ENCODE data around the gene SPSB1.
A peak's percentile ranks its signal among the peaks of the same experiment; 100 is the strongest.

The SPSB1 gene

DNA sequence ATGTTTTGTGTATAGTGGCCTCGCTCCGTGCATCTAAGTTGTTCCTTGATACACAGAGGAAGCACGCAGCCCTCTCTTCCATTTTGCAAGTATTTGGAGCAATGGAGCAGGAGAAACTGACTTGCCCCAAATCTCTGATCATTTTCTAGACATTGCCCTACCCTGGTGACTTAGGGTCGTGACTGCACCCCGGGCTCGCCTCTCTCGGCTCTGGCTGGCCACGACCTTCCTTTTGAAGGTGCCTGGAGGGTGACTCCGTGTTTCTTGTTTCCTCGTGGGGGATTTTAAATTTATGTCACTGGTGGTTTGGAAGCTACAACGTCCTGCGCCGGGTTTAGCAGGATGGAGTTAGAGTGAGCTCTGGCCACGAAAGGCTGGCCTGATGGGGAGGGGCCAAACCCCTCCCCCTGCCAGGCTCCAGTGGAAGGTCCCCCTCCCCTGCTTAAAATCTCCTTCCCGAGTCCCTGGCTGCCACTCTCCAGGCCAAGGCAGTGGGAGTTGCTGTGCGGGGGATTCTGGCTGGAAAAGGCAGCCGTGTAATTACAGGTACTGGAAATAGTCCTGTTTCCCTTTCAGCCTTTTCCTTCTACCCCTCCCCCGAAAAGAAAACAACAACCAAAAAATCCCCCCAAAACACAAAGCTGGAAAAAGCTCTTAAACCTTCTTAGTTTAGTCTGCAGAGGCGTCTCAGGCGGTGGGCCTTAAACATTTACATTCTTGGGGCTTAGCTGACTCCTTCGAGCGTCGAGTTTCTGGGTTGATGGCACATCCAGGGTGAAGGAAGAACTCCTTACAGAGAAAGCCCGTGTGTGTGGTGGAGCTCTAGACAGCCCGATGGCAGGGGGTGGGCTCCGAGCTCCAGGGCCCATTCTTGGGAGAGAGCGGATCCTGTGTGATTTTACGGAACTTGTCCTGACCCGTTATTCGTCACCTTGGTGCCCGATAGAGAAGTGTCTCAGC lies 28.1 kb downstream of the SPSB1 start:
- DNase-seq = peak; percentile 58

DNA sequence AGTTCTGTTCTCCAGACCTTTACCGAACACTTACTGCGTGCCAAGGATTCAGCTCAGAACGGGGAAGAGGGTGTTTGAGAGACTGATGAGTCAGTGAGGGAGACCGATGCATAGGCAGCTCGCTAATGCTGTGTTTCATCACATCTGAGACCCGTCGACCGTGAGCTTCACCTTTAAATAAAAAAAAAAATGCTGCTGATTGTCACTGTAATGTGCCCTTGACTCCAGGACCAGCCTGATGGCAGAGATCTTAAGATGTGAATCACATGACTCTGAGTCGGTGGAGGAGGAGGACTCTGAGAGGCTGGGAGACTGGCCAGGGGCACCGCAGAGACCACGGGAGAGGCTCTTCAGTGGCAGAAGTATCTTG lies 28.8 kb downstream of the SPSB1 start:
- peak; percentile 47 for DNase-seq

DNA sequence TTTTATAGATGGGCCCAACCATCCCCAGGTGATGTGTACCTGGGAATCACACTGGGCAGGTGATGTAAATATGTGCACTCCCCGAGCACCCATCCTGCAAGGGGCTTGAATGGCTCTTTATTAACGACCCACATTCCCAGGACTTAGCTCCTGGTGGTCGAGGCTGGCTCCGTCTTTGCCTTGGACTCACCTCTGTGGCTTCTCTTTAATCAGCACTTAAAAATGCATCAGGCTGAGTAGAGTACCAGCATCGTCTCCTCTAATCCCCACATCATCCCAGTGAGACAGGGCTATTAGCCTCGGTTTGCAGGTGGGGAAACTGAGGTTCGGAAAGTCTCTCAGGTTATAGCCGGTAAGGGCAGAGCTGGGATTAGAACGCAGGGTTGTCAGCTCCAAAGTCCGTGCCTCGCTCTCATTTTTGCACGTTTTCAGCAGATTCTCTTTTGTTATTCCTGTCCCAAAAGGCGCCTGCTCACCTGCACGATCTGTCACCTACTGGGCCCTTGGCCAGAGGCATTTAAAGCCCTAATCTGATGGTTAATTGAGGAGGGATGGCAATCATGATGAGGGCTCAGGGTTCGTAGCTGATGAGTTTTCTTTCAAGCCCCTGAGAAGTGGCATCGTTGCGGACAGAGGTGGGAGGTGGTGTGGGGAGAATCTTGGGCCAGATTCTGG lies 29.4 kb downstream of the SPSB1 start:
- no peak for DNase-seq

DNA sequence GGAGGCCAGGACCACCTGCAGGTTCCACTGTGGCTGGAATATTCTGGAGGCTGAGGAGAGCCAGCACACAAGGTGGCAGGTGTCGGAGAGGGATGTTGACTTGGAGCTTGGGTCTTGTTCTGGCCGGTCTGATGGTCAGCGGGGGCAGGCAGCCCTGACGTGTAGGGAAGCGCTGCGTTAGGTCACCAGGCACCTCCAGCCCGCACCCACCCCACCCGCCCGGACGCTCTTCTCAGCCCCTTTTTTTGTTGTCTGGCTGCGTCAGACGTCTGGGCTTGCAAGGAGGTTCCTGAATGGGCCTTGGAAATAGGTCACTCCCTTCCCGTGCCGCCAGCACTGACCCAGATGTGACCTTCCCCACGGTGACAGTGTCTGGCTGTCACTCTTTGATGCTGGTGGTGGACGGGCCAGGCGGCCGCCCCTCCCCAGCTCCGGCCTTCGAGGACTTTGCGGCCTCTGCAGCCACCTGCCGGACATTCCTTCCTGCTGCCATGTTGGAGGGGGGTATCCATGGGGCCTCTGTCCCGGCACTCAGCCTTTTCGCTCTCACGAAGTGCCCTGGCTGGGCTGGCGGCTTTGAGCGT lies 30.1 kb downstream of the SPSB1 start:
- DNase-seq = peak; percentile 89

DNA sequence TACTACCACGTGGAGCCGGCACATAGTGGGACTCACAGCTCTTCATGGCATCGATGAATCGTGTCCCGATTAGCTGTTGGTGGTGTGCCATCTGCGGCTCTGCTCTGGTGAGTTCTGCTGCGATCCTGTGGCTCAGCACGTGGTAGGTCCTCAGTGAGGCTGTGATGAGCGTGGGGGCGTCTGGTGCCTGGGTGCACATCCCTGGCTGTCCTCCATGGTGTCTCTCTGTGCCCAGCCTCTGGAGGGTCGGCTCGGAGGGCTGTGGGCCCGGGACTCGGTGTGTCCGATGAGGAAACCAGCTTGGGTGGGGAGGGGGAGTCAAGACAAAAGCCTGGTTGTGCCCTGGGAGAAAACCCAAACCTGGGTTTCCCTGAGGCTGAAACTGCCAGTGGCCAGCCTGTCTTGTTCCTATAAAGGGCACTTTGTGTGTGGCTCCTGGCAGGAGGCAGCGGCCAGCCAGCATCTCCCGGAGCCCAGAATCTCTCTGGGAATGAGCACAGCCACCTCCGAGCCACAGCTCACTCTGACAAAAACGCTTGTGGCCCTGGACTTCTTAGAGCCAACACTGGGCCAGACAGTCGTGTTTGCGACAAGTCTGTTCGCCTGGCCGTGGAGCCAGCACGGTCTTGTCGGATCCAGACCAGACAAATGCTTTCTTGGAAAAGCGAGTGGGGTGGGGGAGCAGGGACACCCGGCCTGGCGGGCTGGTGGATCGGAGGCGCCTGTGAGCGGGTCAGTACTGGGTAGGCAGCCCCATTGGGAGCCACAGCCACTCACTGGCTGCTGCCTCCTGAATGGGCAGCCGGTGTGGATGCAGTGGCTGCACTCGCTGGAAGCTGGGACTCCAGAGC lies 31.8 kb downstream of the SPSB1 start:
- peak; percentile 44 for DNase-seq

DNA sequence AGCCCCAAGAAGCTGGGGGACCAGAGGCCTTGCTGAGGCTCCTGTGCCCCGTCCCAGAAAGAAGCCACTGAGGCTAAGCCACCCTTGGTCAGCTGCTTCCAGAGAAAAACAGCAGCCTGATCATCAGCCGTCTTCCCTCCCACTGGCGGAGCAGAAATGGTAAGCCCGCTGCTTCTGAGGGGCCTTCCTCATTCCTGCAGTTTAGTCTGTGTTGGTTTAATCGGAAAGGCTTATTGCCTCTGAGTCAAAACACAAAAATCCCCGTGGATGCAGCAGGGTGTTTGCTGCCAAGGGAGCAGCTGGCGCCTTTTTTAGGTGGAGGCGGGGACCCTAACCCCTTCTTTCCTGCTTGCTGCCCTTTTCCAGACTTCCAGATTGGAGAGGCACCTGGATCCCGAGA lies 33.9 kb downstream of the SPSB1 start:
- no peak for DNase-seq

DNA sequence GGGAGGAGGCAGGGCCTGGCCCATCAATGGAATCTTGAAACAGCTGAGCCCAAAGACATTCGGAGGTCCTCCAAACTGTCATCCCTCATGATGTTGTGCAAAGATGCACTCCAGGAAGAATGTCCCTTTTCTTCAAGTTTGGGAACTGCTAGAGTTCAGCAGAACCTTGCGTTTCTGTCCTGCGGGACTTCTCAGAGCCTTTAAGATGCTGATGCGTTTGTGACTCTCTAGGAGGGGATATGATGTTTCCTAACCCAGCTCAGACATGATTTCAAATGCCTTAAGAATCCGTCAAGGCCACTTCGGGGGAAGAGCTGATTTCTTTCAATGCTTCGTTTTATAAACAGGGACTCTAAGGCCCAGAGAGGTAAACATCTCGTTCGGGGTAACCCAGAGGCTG lies 35.5 kb downstream of the SPSB1 start:
- DNase-seq = no peak

DNA sequence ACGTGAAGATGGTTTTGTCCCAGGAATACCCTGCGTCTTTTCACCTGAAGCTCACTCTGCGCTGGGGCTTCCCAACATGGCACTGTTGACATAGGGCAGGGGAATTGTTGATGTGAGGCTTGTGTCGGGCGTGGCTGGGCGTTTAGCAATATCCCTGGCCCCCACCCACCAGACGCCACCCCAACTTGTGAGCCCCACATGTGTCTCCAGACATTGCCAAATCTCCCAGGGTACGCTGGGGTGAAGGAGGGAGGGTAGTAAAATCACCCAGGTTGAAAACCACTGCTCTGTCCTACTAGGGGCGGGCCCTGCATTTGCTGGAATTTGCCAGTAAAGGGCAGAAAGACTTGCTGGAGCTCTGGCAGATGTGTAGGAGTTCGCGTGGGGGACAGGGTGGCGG lies 36.0 kb downstream of the SPSB1 start:
- DNase-seq = no peak

DNA sequence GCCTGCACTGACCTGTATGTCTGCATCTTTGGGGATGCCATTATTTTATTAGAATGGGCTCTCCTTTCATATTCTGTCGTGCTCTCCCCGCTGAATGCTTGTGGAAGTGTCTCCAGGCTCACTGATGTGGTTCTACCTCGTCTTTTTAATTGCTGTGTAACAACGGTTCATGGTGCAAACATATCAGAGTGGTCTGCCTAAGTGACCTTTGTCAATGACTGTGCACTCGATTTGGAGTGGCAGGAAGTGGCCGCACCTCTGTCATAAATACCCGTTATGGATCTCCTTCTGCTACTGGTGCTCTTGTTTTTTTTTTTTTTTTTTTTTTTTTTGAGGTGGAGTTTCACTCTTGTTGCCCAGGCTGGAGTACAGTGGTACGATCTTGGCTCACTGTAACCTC lies 38.3 kb downstream of the SPSB1 start:
- DNase-seq = no peak

DNA sequence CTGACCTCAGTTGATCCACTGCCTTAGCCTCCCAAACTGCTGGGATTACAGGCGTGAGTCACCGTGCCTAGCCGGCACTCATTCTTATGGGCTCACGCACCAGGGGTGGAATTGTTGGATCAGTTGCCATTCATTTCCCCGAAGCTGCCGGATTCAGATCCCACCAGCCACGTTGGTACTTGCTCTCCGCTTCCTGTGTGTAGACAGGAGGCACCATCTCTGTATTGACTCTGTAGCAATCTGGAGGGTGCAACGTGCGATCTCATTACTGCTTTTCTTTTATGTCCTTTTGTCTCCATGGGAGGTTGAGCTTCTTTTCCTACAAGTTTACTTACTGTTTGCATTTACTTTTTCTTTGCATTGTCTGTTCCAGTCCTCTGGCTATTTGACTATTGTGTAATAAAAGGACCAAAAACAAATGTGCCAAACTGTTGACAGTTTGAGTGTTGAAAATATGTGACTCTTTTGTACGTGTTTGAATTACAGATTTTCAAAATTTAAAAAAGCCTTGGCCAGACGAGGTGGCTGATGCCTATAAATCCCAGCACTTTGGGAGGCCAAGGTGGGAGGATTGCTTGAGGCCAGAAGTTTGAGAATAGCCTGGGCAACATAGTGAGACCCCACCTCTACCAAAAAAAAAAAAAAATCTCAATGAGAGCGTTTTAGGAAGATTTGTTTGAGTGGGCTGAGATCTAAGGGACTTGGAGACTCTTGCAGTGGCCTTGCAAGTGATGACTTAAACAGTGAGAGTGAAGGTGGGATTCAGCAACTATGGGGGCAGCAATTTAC lies 39.1 kb downstream of the SPSB1 start:
- DNase-seq = no peak

DNA sequence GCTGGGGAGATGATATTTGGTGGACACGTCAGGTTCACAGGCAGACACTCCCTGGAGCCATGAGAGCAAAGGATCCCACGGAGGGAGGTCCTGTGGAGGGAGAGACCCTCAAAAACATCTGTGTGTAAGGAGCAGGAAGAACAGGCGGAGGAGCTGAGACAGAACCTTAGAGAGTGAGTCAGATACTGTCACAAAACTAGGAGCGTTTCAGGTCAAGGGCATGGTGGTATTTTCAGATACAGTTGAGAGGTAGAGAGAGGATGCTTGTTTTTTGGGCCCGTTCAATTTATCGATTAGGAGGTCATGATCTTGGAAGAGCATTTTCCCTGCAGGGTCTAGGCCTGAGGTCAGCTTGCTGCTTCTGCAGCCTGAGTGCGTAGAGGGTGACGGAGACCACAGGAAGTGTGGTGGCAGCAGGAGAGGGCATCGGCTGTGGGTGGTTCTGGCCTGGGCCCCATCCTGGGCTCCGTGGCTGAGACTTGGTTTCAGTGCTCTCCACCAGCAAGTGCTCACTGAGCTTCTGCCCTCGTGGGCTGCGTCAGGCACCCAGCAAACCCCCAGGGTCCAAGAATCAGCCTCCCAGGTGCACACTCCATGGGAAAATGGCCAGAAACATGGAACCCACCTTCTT lies 39.9 kb downstream of the SPSB1 start:
- DNase-seq = no peak

DNA sequence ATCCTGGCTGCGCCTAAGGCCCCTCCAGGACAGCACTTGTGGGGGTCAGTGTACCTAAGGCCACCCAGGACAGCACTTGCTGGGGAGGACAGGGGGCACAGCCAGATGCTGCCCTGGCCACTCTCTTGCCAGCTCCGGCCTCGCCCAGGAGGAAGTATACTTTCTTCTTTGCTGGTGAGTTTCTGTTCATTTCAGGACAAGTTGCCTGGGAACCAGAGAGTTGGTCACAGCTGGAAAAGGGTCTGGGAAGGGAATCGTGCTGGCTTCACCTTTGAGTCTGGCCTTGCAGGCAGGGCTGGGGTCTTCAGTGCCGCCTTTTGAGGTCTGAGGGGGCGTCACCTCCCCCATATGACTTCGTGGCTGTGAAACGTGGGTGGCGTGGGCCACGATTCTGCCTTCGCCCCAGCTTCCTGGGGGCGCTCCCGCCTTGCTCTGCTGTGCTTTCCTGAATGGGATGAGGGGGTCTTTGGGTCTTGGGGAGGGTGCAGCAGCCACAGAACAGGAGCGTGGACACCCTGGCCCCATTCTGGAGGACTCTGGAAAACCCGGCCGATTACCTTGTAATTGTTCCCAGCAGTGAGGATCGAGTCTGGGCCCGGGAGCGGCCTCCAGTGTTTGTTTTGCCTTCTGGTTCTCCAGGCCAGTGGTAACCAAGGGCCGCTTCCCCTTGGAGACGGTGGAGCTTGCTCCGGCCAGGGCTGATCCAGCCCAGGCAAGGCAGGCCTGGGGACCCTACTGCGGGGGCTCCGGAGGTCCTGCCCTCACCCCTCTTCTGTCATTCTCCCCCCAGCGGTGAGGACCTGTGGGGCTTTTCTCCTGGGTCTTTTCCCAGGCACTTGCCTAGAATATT lies 45.9 kb downstream of the SPSB1 start:
- peak; percentile 35 for DNase-seq

DNA sequence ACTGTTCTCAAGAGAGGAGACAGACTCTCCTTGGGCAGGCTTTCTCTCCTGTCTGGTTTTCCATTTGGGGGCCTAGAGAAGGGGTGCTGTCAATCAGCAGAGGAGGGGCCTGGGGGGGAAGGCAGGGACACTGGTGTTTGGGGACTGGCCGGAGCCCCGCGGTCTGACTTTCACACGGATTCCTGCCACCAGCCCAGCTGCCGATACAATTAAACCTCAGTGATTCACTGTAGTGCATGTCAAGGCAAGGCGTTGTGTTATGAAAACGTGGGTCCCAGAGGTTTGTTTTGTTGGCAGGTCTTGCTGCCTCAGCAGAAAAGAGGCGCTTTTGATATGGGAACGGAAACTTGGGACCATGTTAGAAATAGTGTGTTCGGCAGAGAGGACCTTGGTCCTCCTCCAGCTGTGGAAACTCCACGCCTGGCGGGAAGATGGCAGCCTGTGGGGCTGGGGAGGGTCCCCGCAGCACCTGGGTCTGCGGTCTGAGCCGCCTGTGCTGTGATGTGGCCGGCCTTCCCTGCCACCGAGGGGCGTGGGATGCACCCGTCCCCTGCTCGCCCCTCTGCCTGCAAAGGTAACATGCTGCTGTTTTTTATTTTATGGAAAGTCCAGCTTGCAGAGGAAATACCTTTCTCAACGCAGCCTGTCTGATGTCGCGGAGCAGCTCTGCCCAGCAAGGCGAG lies 47.6 kb downstream of the SPSB1 start:
- no peak for DNase-seq

DNA sequence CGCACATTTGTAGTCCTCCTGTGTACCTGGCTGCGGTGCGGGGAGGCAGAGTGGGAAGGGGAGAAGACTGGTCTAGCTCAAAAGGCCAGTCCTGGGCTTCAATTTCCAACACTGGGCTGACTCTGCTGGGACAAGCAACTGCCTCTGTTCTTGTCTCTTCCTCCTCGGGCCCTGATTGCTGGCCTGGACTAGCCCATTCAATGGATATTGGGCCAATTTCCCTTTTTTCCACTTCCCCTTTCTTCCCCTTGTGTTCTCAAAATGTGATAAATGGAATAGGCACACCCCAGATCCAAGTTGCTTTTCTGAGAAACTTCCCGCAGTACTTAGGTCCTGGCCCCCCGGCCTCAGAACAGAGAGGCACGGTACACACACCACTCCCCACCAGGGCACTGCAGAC lies 48.2 kb downstream of the SPSB1 start:
- no peak for DNase-seq

DNA sequence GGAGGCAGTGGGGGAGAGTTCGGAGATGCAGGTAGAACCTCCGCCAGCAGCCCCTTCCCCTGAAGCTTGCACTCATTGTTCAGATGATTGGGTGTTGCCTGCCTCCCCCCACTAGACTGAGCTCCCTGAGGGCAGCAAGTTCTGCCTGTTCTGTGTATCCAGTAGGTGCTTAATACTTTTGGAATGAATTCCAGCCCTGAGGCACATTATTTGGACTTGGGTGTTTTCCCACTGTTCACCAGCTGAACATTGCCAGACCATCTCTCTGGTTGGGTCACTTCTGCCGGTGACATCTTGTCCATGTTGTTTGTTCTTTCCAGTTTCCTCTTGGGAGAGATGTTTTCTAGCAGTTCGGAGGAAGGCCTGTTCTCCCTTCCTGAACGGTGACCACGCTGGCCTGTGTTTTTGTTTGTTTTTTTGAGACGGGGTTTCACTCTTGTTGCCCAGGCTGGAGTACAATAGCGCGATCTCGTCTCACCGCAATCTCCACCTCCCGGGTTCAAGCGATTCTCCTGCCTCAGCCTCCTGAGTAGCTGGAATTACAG lies 48.7 kb downstream of the SPSB1 start:
- no peak for DNase-seq

DNA sequence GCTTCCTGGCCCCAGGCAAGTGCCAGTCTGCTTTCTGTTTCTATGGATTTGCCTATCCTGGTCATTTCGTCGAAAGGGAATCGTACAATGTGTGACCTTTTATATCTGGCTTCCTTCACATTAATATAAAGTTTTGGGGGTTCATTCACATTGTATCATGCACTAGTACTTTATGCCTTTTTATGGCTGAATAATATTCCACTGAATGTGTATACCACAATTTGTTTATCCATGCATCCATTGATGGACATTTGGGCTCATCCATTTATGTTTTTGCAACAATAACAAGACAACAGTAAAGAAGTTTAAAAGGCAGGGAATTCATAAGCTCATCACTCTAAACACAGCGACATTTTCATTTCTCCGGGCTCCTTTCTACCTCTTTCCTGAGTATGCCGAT lies 50.6 kb downstream of the SPSB1 start:
- no peak for DNase-seq

DNA sequence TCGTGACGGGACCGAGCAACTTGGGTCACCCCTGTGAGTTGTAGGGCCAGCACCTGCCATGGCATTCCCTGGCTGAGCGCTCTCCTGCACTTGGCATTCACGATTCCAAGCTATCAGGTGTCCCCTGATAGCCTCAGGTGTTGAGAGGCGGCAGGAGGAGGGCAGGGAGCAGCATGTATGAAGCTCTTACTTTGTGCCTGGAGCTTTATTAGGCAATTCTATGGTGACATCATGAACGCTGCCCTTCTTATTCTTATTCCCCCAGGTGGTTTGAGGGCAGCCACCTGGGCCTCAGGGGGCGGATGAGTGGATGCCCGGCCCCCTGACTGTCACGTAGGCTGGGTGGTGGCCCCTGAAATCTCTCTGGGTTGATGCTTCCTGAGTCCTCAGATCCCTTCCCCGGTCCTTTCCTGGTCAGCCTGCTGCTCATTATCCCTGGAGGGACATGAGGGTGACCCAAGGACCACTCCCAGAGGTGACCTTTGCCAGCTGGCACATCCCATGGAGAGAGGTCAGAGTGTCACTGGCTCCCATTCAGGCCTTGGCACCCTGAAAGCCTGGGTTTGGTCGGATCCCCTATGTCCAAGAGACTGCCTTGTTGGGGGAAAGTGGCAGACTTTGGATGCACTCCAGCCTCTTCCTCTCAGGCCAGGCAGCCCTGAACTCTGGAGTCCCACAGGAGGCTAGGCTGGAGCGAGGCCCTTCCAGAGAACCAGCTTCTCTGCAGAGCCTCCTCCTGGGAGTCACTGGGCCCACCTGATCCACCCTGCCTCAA lies 51.9 kb downstream of the SPSB1 start:
- no peak for DNase-seq

DNA sequence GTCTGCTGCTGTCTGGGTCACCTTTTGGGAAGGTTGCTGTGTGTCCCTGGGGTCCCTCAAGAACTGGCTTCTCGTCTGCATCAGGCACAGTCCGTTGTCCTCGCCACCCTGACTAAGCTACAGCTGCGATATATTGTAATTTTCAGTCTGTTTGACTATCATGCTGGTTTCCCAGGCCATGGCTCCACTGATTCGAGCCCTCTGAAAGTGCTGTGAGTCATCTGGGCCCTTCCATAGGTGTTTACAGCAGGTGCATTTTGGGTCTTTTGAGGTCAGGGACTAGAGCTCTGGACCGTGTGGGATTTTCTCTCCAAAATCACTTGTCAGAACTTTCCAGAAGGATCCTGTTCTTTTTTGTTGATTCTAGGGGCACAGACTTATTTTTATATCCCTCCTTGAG lies 52.8 kb downstream of the SPSB1 start:
- no peak for DNase-seq

DNA sequence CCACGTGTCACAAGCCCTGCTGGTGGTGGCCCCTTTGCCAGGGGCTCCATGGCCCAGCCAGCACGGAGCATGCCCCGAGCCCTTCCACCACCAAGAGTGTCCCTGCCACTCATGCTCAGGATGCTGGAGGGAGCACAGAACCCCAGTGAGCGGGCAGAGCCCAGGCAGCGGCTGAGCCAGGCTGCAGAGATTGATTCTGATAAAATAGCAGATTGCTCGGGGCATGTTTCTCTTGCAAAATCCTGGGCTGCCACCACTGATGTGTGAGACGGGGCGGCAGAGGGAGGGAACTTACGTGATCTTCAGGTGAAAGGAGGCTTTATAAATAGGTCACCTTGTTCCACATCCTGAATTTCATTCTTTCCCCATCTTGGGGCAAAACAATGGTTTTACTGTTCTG lies 53.2 kb downstream of the SPSB1 start:
- DNase-seq = no peak

All from retina (tissue), 1 donor.